ENCODE measurements around the gene USH1C. TPM values are rescaled to one million over a fixed set of nuclear protein-coding genes. Genes with fewer than 3 reads are reported as not detected.

The USH1C gene
- total RNA-seq, 4 donors from 2014 or later, result 0.35 to 0.46 TPM; not detected in 2

DNA sequence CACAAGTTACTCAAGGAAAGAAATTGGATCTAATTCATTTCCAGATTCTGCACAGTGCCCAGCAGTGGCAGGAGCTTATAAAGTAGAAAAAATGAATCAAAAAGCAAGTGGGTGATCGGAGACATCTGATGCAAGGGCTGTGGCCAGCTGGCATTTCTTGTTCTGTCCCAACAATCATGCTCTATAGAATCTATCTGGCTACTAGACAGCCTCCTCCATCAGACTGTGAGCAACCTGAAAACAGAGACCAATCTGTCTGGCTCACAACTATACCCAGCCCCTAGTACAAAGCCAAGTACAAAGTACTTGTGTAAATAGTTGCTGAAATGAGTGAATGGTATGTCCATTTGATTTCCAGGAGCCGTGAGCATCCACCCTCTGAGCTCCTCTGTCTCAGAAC is 11.4 kb downstream of the USH1C start:
- intact Hi-C loops (cut with DNase I; ENCODE audit: low total_unique reads), result no loop called here
- Histone ChIP-seq H3K36me3 (no peaks in the 10 kb centered on the region), H3K27ac (no peak overlapping the region), H3K4me1 (no peaks in the 10 kb centered on the region), H3K4me3 (no peak overlapping the region), H3K27me3 (no peaks in the 10 kb centered on the region), H3K9me3 (no peaks in the 10 kb centered on the region)
- DNase-seq, result no peak
- no peak for TF ChIP-seq POLR2A (IDR thresholded peaks at IDR 0.05)

DNA sequence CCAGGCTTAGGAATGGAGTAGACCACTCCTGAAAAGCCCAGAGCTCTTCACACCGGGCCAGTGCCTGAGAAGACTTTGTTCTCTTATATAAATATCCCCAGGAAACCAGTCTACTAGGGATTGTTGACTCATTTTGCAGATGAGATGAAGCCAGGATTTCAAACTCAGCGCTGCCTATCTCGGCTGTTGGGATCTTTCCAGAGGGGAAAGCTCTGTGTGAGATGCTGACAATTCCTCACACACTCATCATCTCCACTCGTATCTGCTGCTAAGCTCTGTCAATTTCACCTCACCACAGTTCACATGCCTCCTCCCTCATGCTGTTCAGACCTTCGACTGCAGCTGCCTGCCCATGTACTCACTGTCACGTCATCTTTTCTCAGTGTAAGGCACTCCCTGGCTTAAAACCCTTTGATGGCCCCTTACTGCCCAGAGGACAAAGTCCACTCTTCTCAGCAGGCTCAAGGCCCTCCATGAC is 12.5 kb downstream of the USH1C start:
- DNase-seq, result no peak
- Histone ChIP-seq H3K4me1 (no peaks in the 10 kb centered on the region), H3K9me3 (no peaks in the 10 kb centered on the region), H3K4me3 (no peak overlapping the region), H3K36me3 (no peaks in the 10 kb centered on the region), H3K27me3 (no peaks in the 10 kb centered on the region), H3K27ac (no peak overlapping the region)
- TF ChIP-seq POLR2A (IDR thresholded peaks at IDR 0.05), result no peak
- TF ChIP-seq CTCF (IDR thresholded peaks at IDR 0.05), result no peak
- intact Hi-C loops (cut with DNase I; ENCODE audit: low total_unique reads), result no loop called here

GRCh38 chr11:17531071-17531600 is 13.1 kb downstream of the USH1C start:
- Histone ChIP-seq H3K4me3 (no peak overlapping the region), H3K9me3 (no peaks in the 10 kb centered on the region), H3K4me1 (no peaks in the 10 kb centered on the region), H3K27ac (no peak overlapping the region), H3K36me3 (no peaks in the 10 kb centered on the region), H3K27me3 (no peaks in the 10 kb centered on the region)
- DNase-seq, result no peak
- TF ChIP-seq POLR2A (IDR thresholded peaks at IDR 0.05), result no peak
- TF ChIP-seq CTCF (IDR thresholded peaks at IDR 0.05), result no peak
- intact Hi-C loops (cut with DNase I; ENCODE audit: low total_unique reads), result no loop called here

- H3K27me3 ChIP-seq, result no peaks in the 10 kb centered on the region
- no peak overlapping the region for H3K4me3 ChIP-seq
- H3K36me3 ChIP-seq, result no peaks in the 10 kb centered on the region
- TF ChIP-seq POLR2A (IDR thresholded peaks at IDR 0.05), result no peak
- TF ChIP-seq CTCF (IDR thresholded peaks at IDR 0.05), result no peak
- no peaks in the 10 kb centered on the region for H3K4me1 ChIP-seq
- intact Hi-C loops (cut with DNase I; ENCODE audit: low total_unique reads), result no loop called here
- no peak for DNase-seq
- no peak overlapping the region for H3K27ac ChIP-seq
- no peaks in the 10 kb centered on the region for H3K9me3 ChIP-seq
Measured at GRCh38 chr11:17529844-17530185, 14.4 kb downstream of the USH1C start.

- H3K36me3 ChIP-seq, result no peaks in the 10 kb centered on the region
- H3K27me3 ChIP-seq, result no peaks in the 10 kb centered on the region
- H3K27ac ChIP-seq, result no peak overlapping the region
- DNase-seq, result no peak
- no peaks in the 10 kb centered on the region for H3K4me1 ChIP-seq
- no peaks in the 10 kb centered on the region for H3K9me3 ChIP-seq
- no peak overlapping the region for H3K4me3 ChIP-seq
- intact Hi-C loops (cut with DNase I; ENCODE audit: low total_unique reads), result no loop called here
- TF ChIP-seq CTCF (IDR thresholded peaks at IDR 0.05) (no peak), POLR2A (IDR thresholded peaks at IDR 0.05) (no peak)
Measured at GRCh38 chr11:17528906-17529843, 15.0 kb downstream of the USH1C start.

Measured in uterus (tissue), 4 donors.